GM19239 (cell line): ENCODE results near the gene PHLPP1.
"Not testable (repeated sequence)": the region's sequence is repeated elsewhere in the genome, so short reads cannot be mapped to it uniquely, and the experiment has no call there.

Experiments used
- DNase-seq: peaks from one replicate; pipeline ENCODE4 v3.0.0; 2011; ENCODE audit warnings: low spot score; ENCODE audit not compliant: insufficient read length
- FAIRE-seq: peaks from 2 replicates; lab custom pipeline; 2011; peaks lifted over from hg19 to GRCh38; lab: Jason Lieb, UNC

Gene PHLPP1

DNA sequence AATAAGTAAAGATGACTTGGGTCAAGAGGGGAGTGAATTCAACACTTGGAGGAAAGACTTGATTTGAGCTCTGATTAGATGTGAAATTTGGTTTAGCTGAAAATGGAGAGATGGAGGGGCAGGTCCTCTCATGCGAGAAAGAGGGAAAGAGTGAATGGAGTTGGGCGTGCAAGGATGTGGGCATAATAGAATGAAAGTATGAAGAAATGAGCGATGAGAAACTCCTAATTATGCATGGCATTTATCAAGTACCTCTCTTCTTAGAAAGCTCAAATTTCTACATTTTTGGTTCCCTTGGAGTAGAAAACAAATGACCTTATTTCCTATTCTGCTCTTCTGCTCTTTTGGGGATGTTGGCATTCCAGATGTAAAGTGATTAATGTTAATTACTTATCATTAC is 161.5 kb downstream of the PHLPP1 start:
- FAIRE-seq, result no peak

DNA sequence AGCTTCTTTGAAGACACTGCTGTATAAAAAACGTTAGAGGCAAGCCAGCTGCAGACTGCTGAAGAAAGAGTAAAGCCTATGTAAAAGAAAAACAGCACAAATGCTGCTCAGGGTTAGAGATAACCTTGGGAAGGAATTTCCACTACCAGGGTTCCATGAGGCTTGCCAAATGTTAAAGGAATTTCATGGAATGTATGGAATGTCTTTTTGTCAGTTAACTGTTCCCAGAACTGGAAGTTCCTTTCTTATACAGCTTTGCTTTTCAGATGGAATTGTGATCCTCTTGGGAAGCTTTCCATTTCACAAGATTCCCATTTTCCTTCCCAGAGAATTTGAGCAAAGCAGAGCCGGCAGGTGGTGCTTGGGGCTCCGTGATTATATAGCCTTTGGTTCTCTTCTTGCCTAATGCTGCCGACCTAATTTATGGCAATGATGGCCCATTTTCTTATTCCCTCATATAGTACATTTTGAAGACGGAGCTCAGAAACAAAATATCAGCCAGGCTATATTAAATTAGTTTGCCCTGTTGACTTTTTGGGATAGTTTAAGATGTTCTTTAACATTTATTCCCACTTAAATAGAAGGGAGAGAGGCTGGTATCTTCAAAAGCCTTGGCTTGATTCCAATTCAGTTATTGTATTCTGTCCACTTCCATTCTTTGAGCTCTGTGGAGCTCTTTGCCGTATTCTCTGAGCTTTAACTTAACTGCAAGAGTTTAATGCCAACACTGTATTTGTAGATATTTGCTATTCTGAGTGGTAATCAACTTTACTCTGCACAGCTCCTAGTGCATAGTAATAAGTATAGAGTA is 162.3 kb downstream of the PHLPP1 start:
- FAIRE-seq (no peak), DNase-seq (no peak)

More for the DNA sequence above, 161.5 kb downstream of the PHLPP1 start:
- no peak for DNase-seq

DNA sequence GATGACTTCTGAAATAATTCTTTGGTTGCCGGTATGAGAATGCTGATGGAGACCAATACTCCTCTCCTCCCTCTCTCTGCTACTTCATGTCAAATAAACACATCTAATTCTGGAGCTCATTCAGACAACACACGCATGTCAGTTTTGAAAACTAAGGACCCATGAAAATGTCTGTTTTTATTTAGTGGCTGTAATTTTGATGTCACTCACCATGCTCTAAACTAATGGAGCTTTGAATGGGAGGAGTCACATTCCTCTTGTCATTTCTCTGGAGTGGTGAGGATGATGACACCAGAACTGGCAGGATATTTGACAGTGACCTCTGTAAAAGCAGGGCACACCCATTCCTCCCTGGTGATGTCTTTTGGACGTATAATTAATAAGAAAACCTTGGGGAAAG is 163.0 kb downstream of the PHLPP1 start:
- DNase-seq, result no peak

GRCh38 chr18:62880034-62880433 is 164.7 kb downstream of the PHLPP1 start:
- DNase-seq (no peak), FAIRE-seq (no peak)

More for the DNA sequence above, 163.0 kb downstream of the PHLPP1 start:
- FAIRE-seq, result no peak

- FAIRE-seq, result peak; percentile 21
- DNase-seq, result no peak
These were observed 165.5 kb downstream of the PHLPP1 start for GRCh38 chr18:62880673-62881364.

DNA sequence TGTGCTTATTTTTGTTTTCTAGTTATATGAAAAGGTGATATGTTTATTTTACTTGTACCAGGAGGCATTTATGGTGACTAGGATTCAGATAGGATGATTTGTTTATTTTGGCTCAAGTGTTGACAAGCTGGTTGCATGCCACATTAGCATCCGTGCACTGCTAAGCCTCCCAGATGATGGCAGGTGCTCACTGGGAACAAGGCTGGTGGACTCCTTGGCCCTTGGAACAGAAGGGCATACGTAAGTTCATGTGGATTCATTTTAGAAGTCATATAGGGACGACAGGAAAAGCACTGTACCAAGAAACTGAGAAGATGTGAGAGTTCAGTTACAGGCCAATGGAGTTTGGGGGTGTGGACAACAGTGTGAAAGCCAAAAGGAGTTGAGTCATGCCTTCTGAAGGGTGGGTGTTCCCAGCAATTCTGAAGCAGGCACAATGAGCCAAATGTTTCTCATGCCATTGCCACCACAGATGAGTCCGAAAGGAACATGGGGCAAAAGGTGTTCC is 166.2 kb downstream of the PHLPP1 start:
- FAIRE-seq (peak; percentile 79), DNase-seq (no peak)

GRCh38 chr18:62883937-62884735 is 168.8 kb downstream of the PHLPP1 start:
- no peak for DNase-seq
- no peak for FAIRE-seq

- FAIRE-seq, result no peak
- no peak for DNase-seq
These were observed 170.5 kb downstream of the PHLPP1 start for GRCh38 chr18:62885804-62886203.

DNA sequence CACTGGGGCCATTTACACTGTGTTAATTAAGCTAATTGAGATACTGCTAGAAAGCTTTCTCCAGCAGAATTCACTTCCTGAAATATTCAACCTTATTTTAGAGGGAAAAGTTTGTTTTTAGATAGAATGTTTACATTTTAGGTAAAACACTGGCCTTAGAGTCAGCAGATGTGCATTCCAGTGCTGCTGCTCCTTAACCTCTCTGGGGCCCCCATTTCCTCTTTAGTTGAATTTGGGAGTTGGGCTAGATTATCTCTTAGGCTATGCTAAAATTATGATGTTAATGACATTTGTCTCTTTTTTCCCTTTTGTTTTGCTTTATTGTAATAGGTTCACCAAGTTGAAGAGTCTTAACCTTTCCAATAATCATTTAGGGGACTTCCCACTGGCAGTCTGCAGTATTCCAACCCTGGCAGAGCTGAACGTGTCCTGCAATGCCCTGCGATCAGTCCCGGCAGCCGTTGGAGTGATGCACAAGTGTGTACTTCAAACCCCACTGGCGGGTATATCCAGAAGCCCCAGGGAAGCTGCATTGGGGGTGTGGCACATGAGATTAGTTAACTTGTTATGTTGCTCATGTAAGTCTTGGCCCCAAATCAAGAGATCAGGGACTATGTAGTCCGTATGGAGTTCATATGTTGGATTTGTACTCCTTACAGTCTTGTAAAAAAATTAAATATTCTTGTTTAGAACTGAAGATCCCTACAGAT is 179.5 kb downstream of the PHLPP1 start:
- no peak for FAIRE-seq

GRCh38 chr18:62897153-62897552 is 181.8 kb downstream of the PHLPP1 start:
- FAIRE-seq (peak; percentile 31), DNase-seq (no peak)

More for the DNA sequence above, 179.5 kb downstream of the PHLPP1 start:
- no peak for DNase-seq

DNA sequence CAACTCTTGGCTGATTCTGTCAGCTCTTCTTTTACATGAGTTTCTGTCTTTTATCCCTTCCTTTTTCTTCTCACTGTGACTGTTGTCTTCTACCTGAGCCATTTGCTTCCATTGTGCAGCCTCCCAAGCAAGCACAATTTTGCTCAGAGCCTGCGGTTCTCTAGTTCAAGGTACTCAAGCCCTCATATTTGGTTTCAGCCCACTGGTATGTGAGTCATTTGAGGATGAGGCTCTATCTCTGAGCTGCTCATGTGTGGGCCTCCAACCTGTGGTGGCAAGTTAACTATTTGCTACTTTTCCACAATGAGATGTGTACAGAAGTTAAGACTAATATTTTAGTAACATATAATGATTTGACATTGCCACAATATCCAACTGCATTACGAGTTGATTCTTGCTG is 183.0 kb downstream of the PHLPP1 start:
- FAIRE-seq (peak; percentile 71), DNase-seq (peak; percentile 16)

DNA sequence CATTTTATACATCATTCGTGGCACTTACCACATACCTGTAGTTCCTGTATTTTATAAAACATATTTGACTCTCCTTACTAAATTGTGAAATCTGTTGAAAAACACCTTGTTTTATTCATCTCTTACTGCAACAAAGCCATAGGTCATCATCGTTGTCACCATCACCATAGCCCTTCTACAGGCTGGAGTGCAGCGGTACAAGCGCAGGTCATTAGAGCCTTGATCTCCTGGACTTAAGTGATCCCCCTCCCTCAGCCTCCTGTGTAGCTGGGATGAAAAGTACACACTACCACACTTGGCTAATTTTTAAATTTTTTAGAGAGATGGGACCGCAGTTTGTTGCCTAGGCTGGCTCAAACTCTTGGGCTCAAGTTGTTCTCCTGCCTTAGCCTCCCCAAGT is 184.2 kb downstream of the PHLPP1 start:
- FAIRE-seq (no peak), DNase-seq (no peak)

GRCh38 chr18:62900132-62900883 is 185.0 kb downstream of the PHLPP1 start:
- no peak for DNase-seq
- no peak for FAIRE-seq

DNA sequence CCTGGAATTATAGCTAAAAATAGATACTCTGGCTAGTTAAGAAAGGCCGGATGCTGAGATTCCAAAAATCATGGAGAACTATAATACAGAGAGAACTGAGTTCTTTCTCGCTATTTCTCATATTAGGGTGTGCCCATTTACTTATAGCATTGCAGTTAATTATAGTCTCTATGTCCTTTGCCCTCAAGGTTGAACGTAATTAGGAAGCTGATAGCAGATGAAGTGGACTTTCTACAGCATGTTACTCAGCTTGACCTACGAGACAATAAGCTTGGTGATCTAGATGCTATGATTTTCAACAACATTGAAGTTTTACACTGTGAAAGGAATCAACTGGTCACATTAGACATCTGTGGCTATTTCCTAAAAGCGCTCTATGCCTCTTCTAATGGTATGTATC is 187.4 kb downstream of the PHLPP1 start:
- DNase-seq (no peak), FAIRE-seq (no peak)

GRCh38 chr18:62904396-62905285 is 189.3 kb downstream of the PHLPP1 start:
- DNase-seq, result no peak
- no peak for FAIRE-seq

DNA sequence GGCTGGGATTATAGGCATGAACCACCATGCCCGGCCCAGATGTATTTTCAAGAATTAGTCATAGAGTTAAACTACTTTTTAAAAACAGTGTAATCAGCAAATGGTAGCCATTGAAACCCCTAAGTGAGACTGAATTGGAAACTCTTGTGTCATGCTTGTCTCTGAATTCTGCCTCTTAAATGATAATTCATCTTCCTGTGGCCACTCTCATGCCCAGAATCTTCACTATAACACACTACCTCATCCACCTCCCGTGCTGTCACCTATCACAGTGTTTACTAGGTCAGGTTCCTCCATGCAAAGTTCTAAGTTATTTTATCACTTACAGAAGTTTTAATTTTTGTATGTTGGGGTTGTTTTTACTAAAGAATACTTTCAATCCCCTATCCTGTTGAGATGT is 197.5 kb downstream of the PHLPP1 start:
- peak; percentile 35 for FAIRE-seq

DNA sequence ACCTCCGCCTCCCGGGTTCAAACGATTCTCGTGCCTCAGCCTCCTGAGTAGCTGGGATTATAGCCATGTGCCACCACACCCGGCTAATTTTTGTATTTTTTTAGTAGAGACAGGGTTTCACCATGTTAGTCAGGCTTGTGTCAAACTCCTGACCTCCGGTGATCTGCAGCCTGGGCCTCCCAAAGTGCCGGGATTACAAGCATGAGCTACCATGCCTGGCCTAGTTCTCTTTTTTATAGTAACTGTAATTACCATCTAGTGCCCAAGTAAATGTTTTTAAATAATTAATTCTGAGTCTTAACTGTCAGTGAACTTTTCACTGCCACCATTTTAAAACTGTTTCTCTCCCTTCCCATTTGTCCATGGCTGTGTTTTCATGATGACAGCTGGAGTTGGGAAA is 198.5 kb downstream of the PHLPP1 start:
- FAIRE-seq, result not testable (repeated sequence)

More for the DNA sequence above, 197.5 kb downstream of the PHLPP1 start:
- no peak for DNase-seq

GRCh38 chr18:62914871-62915392 is 199.6 kb downstream of the PHLPP1 start:
- no peak for FAIRE-seq
- no peak for DNase-seq

More for the DNA sequence above, 198.5 kb downstream of the PHLPP1 start:
- DNase-seq, result not testable (repeated sequence)
